Keratinocyte (primary cell): Measurements from ENCODE around the gene CD99L2. TPM values are rescaled to one million over a fixed set of nuclear protein-coding genes. Genes with fewer than 3 reads are reported as not detected.

Experiments used
- DNase-seq: peaks from one replicate; pipeline ENCODE4 v3.0.0-alpha.2; 2011; ENCODE audit warnings: low read depth, missing footprints, low spot score
- FAIRE-seq: peaks from 2 replicates; lab custom pipeline; 2011; peaks lifted over from hg19 to GRCh38; lab: Jason Lieb, UNC
- H2AFZ ChIP-seq: 2 replicates; pipeline ENCODE4 v1.6.0; 2012; ENCODE audit warnings: low read length, control low read depth, inconsistent platforms; ENCODE audit not compliant: control insufficient read depth
- H3K27ac ChIP-seq: 2 replicates; pipeline ENCODE4 v1.5.1; 2011; ENCODE audit warnings: low read length; ENCODE audit not compliant: control insufficient read depth, insufficient read depth
- H3K27me3 ChIP-seq: 3 replicates; pipeline ENCODE4 v1.6.0; 2011; ENCODE audit warnings: low read length; ENCODE audit not compliant: control insufficient read depth, insufficient read depth; ENCODE audit errors: extremely low read depth
- H3K36me3 ChIP-seq, 2 experiments: 2 replicates in 1 of 2; 3 replicates in 1 of 2; pipeline ENCODE4 v1.5.1; 2011; ENCODE audit warnings: low read length in 2 of 2, mild to moderate bottlenecking in 1 of 2; ENCODE audit not compliant: control insufficient read depth in 2 of 2, insufficient read depth in 2 of 2; ENCODE audit errors: extremely low read depth in 1 of 2
- H3K4me1 ChIP-seq: 3 replicates; pipeline ENCODE4 v1.5.1; 2011; ENCODE audit warnings: low read length; ENCODE audit not compliant: control insufficient read depth, insufficient read depth; ENCODE audit errors: extremely low read depth
- H3K4me2 ChIP-seq: 3 replicates; pipeline ENCODE4 v1.6.0; 2011; ENCODE audit warnings: low read depth, low read length; ENCODE audit not compliant: control insufficient read depth, insufficient read depth; ENCODE audit errors: extremely low read depth
- H3K4me3 ChIP-seq, 3 experiments: fragments of 200-600 bp in 1 of 3; sonication (generic) in 1 of 3; 2 replicates in 2 of 3; 3 replicates in 1 of 3; pipeline ENCODE4 v1.5.1; 2011 to 2016; ENCODE audit warnings: low read length in 3 of 3, mild to moderate bottlenecking in 3 of 3, control low read depth in 2 of 3, inconsistent platforms in 1 of 3, low read depth in 1 of 3, mixed read lengths in 1 of 3, mixed run types in 1 of 3, moderate library complexity in 1 of 3; ENCODE audit not compliant: control insufficient read depth in 2 of 3, insufficient read depth in 2 of 3; ENCODE audit errors: extremely low read depth in 1 of 3
- H3K79me2 ChIP-seq: 2 replicates; pipeline ENCODE4 v1.6.0; 2012; ENCODE audit warnings: low read length; ENCODE audit not compliant: control insufficient read depth, insufficient read depth
- H3K9ac ChIP-seq: 3 replicates; pipeline ENCODE4 v1.6.0; 2011; ENCODE audit warnings: low read length; ENCODE audit not compliant: control insufficient read depth, insufficient read depth; ENCODE audit errors: extremely low read depth
- H3K9me1 ChIP-seq: 3 replicates; pipeline ENCODE4 v1.6.0; 2011; ENCODE audit warnings: low read length; ENCODE audit not compliant: control insufficient read depth, insufficient read depth; ENCODE audit errors: extremely low read depth
- H3K9me3 ChIP-seq: 2 replicates; pipeline ENCODE4 v1.5.1; 2012; ENCODE audit warnings: low read depth, low read length; ENCODE audit not compliant: control insufficient read depth
- H4K20me1 ChIP-seq: 3 replicates; pipeline ENCODE4 v1.6.0; 2011; ENCODE audit warnings: low read length; ENCODE audit not compliant: control insufficient read depth, insufficient read depth; ENCODE audit errors: extremely low read depth
- EZH2 ChIP-seq: IDR thresholded peaks from one replicate; pipeline ENCODE4 v1.6.1; 2012; ENCODE audit warnings: inconsistent platforms, mild to moderate bottlenecking, low read length, moderate library complexity
- dilution Hi-C: fragments of 300-500 bp; cut with MboI; formaldehyde crosslinking; loops from one replicate; pipeline ENCODE4 v1.7.0; 2020; ENCODE audit warnings: low sequenced_read_pairs; ENCODE audit not compliant: extremely low pct_ligation_motif_present
- polyA plus RNA-seq, 5 experiments: library from polyadenylated mRNA; depleted of rRNA in 3 of 5; stranded (reverse) in 3 of 5; stranded (forward) in 1 of 5; unstranded in 1 of 5; fragments of >200 nt; gene quantifications; 1 replicate in 1 of 5; 2 replicates in 3 of 5; 3 replicates in 1 of 5; pipeline versions ENCODE4 v1.2.1 to v1.2.3, GENCODE V29; 2011 to 2012; ENCODE audit warnings: missing spikeins in 2 of 5, low read depth in 1 of 5, low replicate concordance in 1 of 5
- TF ChIP-seq, protein P1 (sequence below), 3 experiments: IDR thresholded peaks in 1 of 3; conservative IDR thresholded peaks in 1 of 3; optimal IDR thresholded peaks in 1 of 3; 2 replicates in 2 of 3; 3 replicates in 1 of 3; pipeline versions ENCODE3 to v1.5.1; 2011; ENCODE audit warnings: low read length in 3 of 3, mild to moderate bottlenecking in 3 of 3, moderate library complexity in 2 of 3, control low read depth in 1 of 3, inconsistent platforms in 1 of 3; ENCODE audit not compliant: insufficient read depth in 2 of 3; ENCODE audit errors: extremely low read depth in 1 of 3

CD99L2 gene
- polyA plus RNA-seq, 1 donor (not counting 4 experiments of a cell fraction or from before 2014, with no cell fraction given) = 14.4 TPM

GRCh38 chrX:150935467-150935866 lies 37.0 kb upstream of the CD99L2 start:
- H3K79me2 ChIP-seq = no peaks in the 10 kb centered on the region
- H3K36me3 ChIP-seq = no peaks in the 10 kb centered on the region
- H3K4me3 ChIP-seq = no peak overlapping the region
- H3K9ac ChIP-seq = no peak overlapping the region
- no peak for TF ChIP-seq EZH2
- TF ChIP-seq, protein P1, sequence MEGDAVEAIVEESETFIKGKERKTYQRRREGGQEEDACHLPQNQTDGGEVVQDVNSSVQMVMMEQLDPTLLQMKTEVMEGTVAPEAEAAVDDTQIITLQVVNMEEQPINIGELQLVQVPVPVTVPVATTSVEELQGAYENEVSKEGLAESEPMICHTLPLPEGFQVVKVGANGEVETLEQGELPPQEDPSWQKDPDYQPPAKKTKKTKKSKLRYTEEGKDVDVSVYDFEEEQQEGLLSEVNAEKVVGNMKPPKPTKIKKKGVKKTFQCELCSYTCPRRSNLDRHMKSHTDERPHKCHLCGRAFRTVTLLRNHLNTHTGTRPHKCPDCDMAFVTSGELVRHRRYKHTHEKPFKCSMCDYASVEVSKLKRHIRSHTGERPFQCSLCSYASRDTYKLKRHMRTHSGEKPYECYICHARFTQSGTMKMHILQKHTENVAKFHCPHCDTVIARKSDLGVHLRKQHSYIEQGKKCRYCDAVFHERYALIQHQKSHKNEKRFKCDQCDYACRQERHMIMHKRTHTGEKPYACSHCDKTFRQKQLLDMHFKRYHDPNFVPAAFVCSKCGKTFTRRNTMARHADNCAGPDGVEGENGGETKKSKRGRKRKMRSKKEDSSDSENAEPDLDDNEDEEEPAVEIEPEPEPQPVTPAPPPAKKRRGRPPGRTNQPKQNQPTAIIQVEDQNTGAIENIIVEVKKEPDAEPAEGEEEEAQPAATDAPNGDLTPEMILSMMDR (optimal IDR thresholded peaks at IDR 0.05 in 1 of 3, IDR thresholded peaks at IDR 0.05 in 1 of 3, conservative IDR thresholded peaks at IDR 0.05 in 1 of 3; ENCODE audit: extremely low read depth in 1 of 3, insufficient read depth in 2 of 3, low read length in 3 of 3) = no peak
- no peaks in the 10 kb centered on the region for H3K9me1 ChIP-seq
- H2AFZ ChIP-seq = no peak overlapping the region
- no peak for DNase-seq
- H3K27ac ChIP-seq = no peak overlapping the region
- no peaks in the 10 kb centered on the region for H3K4me1 ChIP-seq
- H3K27me3 ChIP-seq = no peaks in the 10 kb centered on the region
- no peaks in the 10 kb centered on the region for H3K9me3 ChIP-seq
- H4K20me1 ChIP-seq = no peaks in the 10 kb centered on the region
- dilution Hi-C loops = no loop called here
- H3K4me2 ChIP-seq = no peak overlapping the region
- no peak for FAIRE-seq

DNA sequence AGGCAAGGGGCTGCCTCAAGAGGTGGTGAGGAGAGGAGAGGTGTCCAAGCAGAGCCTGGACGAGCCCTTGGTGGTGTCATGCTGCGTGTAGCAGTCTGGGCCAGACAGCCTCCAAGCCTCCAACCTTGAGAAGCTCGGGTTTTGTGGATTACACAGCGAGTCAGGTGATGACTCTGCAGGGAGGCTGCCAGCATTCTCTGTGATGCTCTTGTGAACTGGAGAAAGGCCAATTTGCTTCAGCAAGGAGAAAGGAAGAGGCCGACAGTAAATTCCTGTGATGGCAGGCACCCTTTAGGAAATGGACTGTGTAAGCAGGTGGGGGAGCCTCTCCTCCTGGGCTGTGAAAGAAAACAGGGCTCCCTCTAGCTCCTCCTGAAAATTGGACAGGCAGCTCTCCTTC lies 36.0 kb upstream of the CD99L2 start:
- no peaks in the 10 kb centered on the region for H3K9me1 ChIP-seq
- H3K36me3 ChIP-seq = no peaks in the 10 kb centered on the region
- dilution Hi-C loops = no loop called here
- no peaks in the 10 kb centered on the region for H3K9me3 ChIP-seq
- no peak overlapping the region for H2AFZ ChIP-seq
- H3K27ac ChIP-seq = no peak overlapping the region
- H4K20me1 ChIP-seq = no peaks in the 10 kb centered on the region
- no peak for TF ChIP-seq EZH2
- TF ChIP-seq, protein P1 (optimal IDR thresholded peaks at IDR 0.05 in 1 of 3, IDR thresholded peaks at IDR 0.05 in 1 of 3, conservative IDR thresholded peaks at IDR 0.05 in 1 of 3; ENCODE audit: extremely low read depth in 1 of 3, insufficient read depth in 2 of 3, low read length in 3 of 3) = no peak
- no peak overlapping the region for H3K4me3 ChIP-seq
- no peak overlapping the region for H3K9ac ChIP-seq
- DNase-seq (no peak), FAIRE-seq (peak; percentile 59)
- no peaks in the 10 kb centered on the region for H3K79me2 ChIP-seq
- no peak overlapping the region for H3K4me2 ChIP-seq
- no peaks in the 10 kb centered on the region for H3K4me1 ChIP-seq
- no peaks in the 10 kb centered on the region for H3K27me3 ChIP-seq
